Measurements from ENCODE around the gene MAGI2.
A peak's percentile ranks its signal among the peaks of the same experiment; 100 is the strongest.

MAGI2 gene

GRCh38 chr7:78492146-78492545 is 961.3 kb downstream of the MAGI2 start:
- Histone ChIP-seq H4K8ac (ENCODE audit: low read length) (no peak overlapping the region), H3K27ac (ENCODE audit: low read length, poor library complexity, severe bottlenecking) (no peak overlapping the region), H2BK15ac (ENCODE audit: low read depth, poor library complexity, severe bottlenecking) (no peak overlapping the region), H3K79me1 (replicated peaks; ENCODE audit: low read length, poor library complexity, severe bottlenecking) (no peaks in the 10 kb centered on the region), H3K4ac (ENCODE audit: low read depth in 1 of 2, low read length in 2 of 2) (no peak overlapping the region), H4K91ac (ENCODE audit: low read length) (no peak overlapping the region), H3K4me1 (ENCODE audit: control insufficient read depth, insufficient read depth, low read depth, low read length) (no peaks in the 10 kb centered on the region), H3K14ac (ENCODE audit: low read length in 2 of 2) (no peak overlapping the region), H3K23ac (ENCODE audit: low read length in 2 of 2) (no peak overlapping the region), H2BK12ac (ENCODE audit: low read length in 2 of 2) (no peak overlapping the region), H3K9ac (ENCODE audit: low read length) (no peak overlapping the region), H3K9me3 (ENCODE audit: control insufficient read depth, low read length) (no peaks in the 10 kb centered on the region), H3K4me2 (ENCODE audit: low read length, poor library complexity, severe bottlenecking) (no peak overlapping the region), H2AFZ (ENCODE audit: low read depth, low read length) (no peak overlapping the region), H3K18ac (ENCODE audit: low read depth in 1 of 2, low read length in 2 of 2) (no peak overlapping the region), H2BK5ac (ENCODE audit: low read depth, low read length, poor library complexity, severe bottlenecking) (no peak overlapping the region), H3K27me3 (ENCODE audit: control insufficient read depth in 1 of 2, insufficient read depth in 1 of 2, low read length in 2 of 2) (no peaks in the 10 kb centered on the region), H3K4me3 (ENCODE audit: insufficient read depth in 1 of 2, low read depth in 1 of 2, low read length in 2 of 2) (no peak overlapping the region), H3K36me3 (ENCODE audit: control insufficient read depth in 1 of 2, insufficient read depth in 2 of 2, low read depth in 1 of 2, low read length in 2 of 2) (no peaks in the 10 kb centered on the region), H2BK120ac (ENCODE audit: low read depth, low read length) (no peak overlapping the region), H2AK5ac (ENCODE audit: low read length, severe bottlenecking) (no peak overlapping the region)
- DNase-seq: no peak
- WGBS: no CpG with 5 or more reads among the region's 1 CpG

GRCh38 chr7:78490524-78490923 is 962.9 kb downstream of the MAGI2 start:
- H3K4ac ChIP-seq (ENCODE audit: low read depth in 1 of 2, low read length in 2 of 2): no peak overlapping the region

GRCh38 chr7:78489476-78490240 is 963.8 kb downstream of the MAGI2 start:
- Histone ChIP-seq H3K4me2 (ENCODE audit: low read length, poor library complexity, severe bottlenecking) (no peak overlapping the region), H3K79me1 (replicated peaks; ENCODE audit: low read length, poor library complexity, severe bottlenecking) (no peaks in the 10 kb centered on the region), H4K8ac (ENCODE audit: low read length) (no peak overlapping the region), H2BK120ac (ENCODE audit: low read depth, low read length) (no peak overlapping the region), H2AFZ (ENCODE audit: low read depth, low read length) (no peak overlapping the region), H3K23ac (ENCODE audit: low read length in 2 of 2) (no peak overlapping the region), H3K4ac (ENCODE audit: low read depth in 1 of 2, low read length in 2 of 2) (no peak overlapping the region), H2BK5ac (ENCODE audit: low read depth, low read length, poor library complexity, severe bottlenecking) (no peak overlapping the region), H2BK15ac (ENCODE audit: low read depth, poor library complexity, severe bottlenecking) (no peak overlapping the region), H2AK5ac (ENCODE audit: low read length, severe bottlenecking) (no peak overlapping the region), H3K36me3 (ENCODE audit: control insufficient read depth in 1 of 2, insufficient read depth in 2 of 2, low read depth in 1 of 2, low read length in 2 of 2) (no peaks in the 10 kb centered on the region), H3K4me1 (ENCODE audit: control insufficient read depth, insufficient read depth, low read depth, low read length) (no peaks in the 10 kb centered on the region), H4K91ac (ENCODE audit: low read length) (no peak overlapping the region), H3K9me3 (ENCODE audit: control insufficient read depth, low read length) (no peaks in the 10 kb centered on the region), H2BK12ac (ENCODE audit: low read length in 2 of 2) (no peak overlapping the region), H3K27ac (ENCODE audit: low read length, poor library complexity, severe bottlenecking) (no peak overlapping the region), H3K4me3 (ENCODE audit: insufficient read depth in 1 of 2, low read depth in 1 of 2, low read length in 2 of 2) (peak overlapping the region in 1 of 2 experiments; percentile 23), H3K14ac (ENCODE audit: low read length in 2 of 2) (no peak overlapping the region), H3K18ac (ENCODE audit: low read depth in 1 of 2, low read length in 2 of 2) (no peak overlapping the region), H3K27me3 (ENCODE audit: control insufficient read depth in 1 of 2, insufficient read depth in 1 of 2, low read length in 2 of 2) (no peaks in the 10 kb centered on the region), H3K9ac (ENCODE audit: low read length) (peak overlapping the region; percentile 51)
- no peak for DNase-seq
- WGBS: 80% methylated on average over 2 of the region's 5 CpGs

More at GRCh38 chr7:78490524-78490923, 962.9 kb downstream of the MAGI2 start:
- H3K36me3 ChIP-seq (ENCODE audit: control insufficient read depth in 1 of 2, insufficient read depth in 2 of 2, low read depth in 1 of 2, low read length in 2 of 2): no peaks in the 10 kb centered on the region
- no peaks in the 10 kb centered on the region for H3K27me3 ChIP-seq (ENCODE audit: control insufficient read depth in 1 of 2, insufficient read depth in 1 of 2, low read length in 2 of 2)
- H3K23ac ChIP-seq (ENCODE audit: low read length in 2 of 2): no peak overlapping the region
- H2BK120ac ChIP-seq (ENCODE audit: low read depth, low read length): no peak overlapping the region
- no peak overlapping the region for H4K91ac ChIP-seq (ENCODE audit: low read length)
- no peaks in the 10 kb centered on the region for H3K9me3 ChIP-seq (ENCODE audit: control insufficient read depth, low read length)
- no peak overlapping the region for H3K4me2 ChIP-seq (ENCODE audit: low read length, poor library complexity, severe bottlenecking)
- no peak overlapping the region for H2AFZ ChIP-seq (ENCODE audit: low read depth, low read length)
- H3K79me1 ChIP-seq (replicated peaks; ENCODE audit: low read length, poor library complexity, severe bottlenecking): no peaks in the 10 kb centered on the region
- DNase-seq: no peak
- no peaks in the 10 kb centered on the region for H3K4me1 ChIP-seq (ENCODE audit: control insufficient read depth, insufficient read depth, low read depth, low read length)
- no peak overlapping the region for H3K4me3 ChIP-seq (ENCODE audit: insufficient read depth in 1 of 2, low read depth in 1 of 2, low read length in 2 of 2)
- H2AK5ac ChIP-seq (ENCODE audit: low read length, severe bottlenecking): no peak overlapping the region
- no peak overlapping the region for H3K9ac ChIP-seq (ENCODE audit: low read length)
- no peak overlapping the region for H3K27ac ChIP-seq (ENCODE audit: low read length, poor library complexity, severe bottlenecking)
- H3K18ac ChIP-seq (ENCODE audit: low read depth in 1 of 2, low read length in 2 of 2): no peak overlapping the region
- no peak overlapping the region for H2BK5ac ChIP-seq (ENCODE audit: low read depth, low read length, poor library complexity, severe bottlenecking)
- H2BK15ac ChIP-seq (ENCODE audit: low read depth, poor library complexity, severe bottlenecking): no peak overlapping the region
- H2BK12ac ChIP-seq (ENCODE audit: low read length in 2 of 2): no peak overlapping the region
- no peak overlapping the region for H3K14ac ChIP-seq (ENCODE audit: low read length in 2 of 2)
- H4K8ac ChIP-seq (ENCODE audit: low read length): no peak overlapping the region

GRCh38 chr7:78487464-78487863 is 966.0 kb downstream of the MAGI2 start:
- Histone ChIP-seq H3K27ac (ENCODE audit: low read length, poor library complexity, severe bottlenecking) (no peak overlapping the region), H3K14ac (ENCODE audit: low read length in 2 of 2) (no peak overlapping the region), H3K36me3 (ENCODE audit: control insufficient read depth in 1 of 2, insufficient read depth in 2 of 2, low read depth in 1 of 2, low read length in 2 of 2) (no peaks in the 10 kb centered on the region), H2AFZ (ENCODE audit: low read depth, low read length) (no peak overlapping the region), H3K4me3 (ENCODE audit: insufficient read depth in 1 of 2, low read depth in 1 of 2, low read length in 2 of 2) (no peak overlapping the region), H3K23ac (ENCODE audit: low read length in 2 of 2) (no peak overlapping the region), H2AK5ac (ENCODE audit: low read length, severe bottlenecking) (no peak overlapping the region), H3K9me3 (ENCODE audit: control insufficient read depth, low read length) (no peaks in the 10 kb centered on the region), H3K18ac (ENCODE audit: low read depth in 1 of 2, low read length in 2 of 2) (no peak overlapping the region), H3K9ac (ENCODE audit: low read length) (no peak overlapping the region), H2BK15ac (ENCODE audit: low read depth, poor library complexity, severe bottlenecking) (no peak overlapping the region), H3K27me3 (ENCODE audit: control insufficient read depth in 1 of 2, insufficient read depth in 1 of 2, low read length in 2 of 2) (no peaks in the 10 kb centered on the region), H3K79me1 (replicated peaks; ENCODE audit: low read length, poor library complexity, severe bottlenecking) (no peaks in the 10 kb centered on the region), H2BK120ac (ENCODE audit: low read depth, low read length) (no peak overlapping the region), H4K91ac (ENCODE audit: low read length) (no peak overlapping the region), H2BK12ac (ENCODE audit: low read length in 2 of 2) (no peak overlapping the region), H3K4me1 (ENCODE audit: control insufficient read depth, insufficient read depth, low read depth, low read length) (no peaks in the 10 kb centered on the region), H2BK5ac (ENCODE audit: low read depth, low read length, poor library complexity, severe bottlenecking) (no peak overlapping the region), H3K4ac (ENCODE audit: low read depth in 1 of 2, low read length in 2 of 2) (no peak overlapping the region), H4K8ac (ENCODE audit: low read length) (no peak overlapping the region), H3K4me2 (ENCODE audit: low read length, poor library complexity, severe bottlenecking) (no peak overlapping the region)
- WGBS: 79% methylated on average over 3 of the region's 5 CpGs
- DNase-seq: no peak
